ENCODE results near the gene COG5. TPM values are rescaled to one million over a fixed set of nuclear protein-coding genes. Genes with fewer than 3 reads are reported as not detected.

Gene COG5
- total RNA-seq, 1 donor from 2014 or later: 29.5 TPM

DNA sequence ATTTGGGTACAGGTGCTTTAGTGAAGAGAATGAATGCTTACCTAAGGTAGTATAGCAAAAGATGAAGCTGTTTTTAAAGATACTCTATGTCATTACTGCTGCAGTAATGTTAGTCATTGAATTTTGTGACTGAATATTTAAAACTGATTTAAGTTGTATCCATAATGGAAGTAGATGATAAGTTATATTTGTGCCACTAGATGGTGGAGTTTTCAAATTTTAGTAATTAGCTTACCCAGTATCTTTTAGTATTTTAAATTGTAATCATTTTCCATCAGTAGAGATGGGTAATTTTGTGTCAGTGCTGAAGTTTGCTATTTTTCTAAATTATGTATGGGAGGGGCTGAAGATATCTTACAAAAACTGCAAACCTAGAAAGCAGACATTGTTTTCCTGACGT, 369.7 kb downstream of the COG5 start:
- H3K27ac Mint-ChIP-seq (ENCODE audit: unreplicated experiment): no peak overlapping the region
- H3K36me3 Mint-ChIP-seq (ENCODE audit: unreplicated experiment): no peaks in the 10 kb centered on the region
- H3K9me3 Mint-ChIP-seq (ENCODE audit: unreplicated experiment): no peaks in the 10 kb centered on the region
- no peak overlapping the region for H3K4me3 Mint-ChIP-seq (ENCODE audit: unreplicated experiment)
- H3K4me1 Mint-ChIP-seq (ENCODE audit: low read depth, unreplicated experiment): no peaks in the 10 kb centered on the region
- H3K27me3 Mint-ChIP-seq (ENCODE audit: unreplicated experiment): no peaks in the 10 kb centered on the region
- DNase-seq: no peak
- TF ChIP-seq, protein P1, sequence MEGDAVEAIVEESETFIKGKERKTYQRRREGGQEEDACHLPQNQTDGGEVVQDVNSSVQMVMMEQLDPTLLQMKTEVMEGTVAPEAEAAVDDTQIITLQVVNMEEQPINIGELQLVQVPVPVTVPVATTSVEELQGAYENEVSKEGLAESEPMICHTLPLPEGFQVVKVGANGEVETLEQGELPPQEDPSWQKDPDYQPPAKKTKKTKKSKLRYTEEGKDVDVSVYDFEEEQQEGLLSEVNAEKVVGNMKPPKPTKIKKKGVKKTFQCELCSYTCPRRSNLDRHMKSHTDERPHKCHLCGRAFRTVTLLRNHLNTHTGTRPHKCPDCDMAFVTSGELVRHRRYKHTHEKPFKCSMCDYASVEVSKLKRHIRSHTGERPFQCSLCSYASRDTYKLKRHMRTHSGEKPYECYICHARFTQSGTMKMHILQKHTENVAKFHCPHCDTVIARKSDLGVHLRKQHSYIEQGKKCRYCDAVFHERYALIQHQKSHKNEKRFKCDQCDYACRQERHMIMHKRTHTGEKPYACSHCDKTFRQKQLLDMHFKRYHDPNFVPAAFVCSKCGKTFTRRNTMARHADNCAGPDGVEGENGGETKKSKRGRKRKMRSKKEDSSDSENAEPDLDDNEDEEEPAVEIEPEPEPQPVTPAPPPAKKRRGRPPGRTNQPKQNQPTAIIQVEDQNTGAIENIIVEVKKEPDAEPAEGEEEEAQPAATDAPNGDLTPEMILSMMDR (IDR thresholded peaks at IDR 0.05; ENCODE audit: partially characterized antibody, unreplicated experiment): peak; percentile 6

DNA sequence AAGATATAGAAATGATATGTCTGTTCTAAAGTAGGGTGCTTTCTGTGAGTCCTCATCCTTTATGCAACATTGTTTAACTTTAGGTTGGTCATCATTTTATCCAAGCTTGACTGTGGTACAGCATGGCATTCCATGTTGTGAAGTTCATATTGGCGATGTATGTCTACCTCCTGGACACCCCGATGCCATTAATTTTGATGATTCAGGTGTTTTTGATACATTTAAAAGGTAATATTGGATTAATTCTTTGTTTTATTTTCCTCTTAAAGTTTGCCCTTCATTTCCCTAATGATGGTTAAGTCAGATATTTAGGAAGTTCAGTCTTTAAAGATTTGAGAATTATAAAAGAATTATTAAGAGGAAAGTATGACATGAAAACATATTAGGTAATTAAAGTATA, 373.6 kb downstream of the COG5 start:
- no peaks in the 10 kb centered on the region for H3K36me3 Mint-ChIP-seq (ENCODE audit: unreplicated experiment)
- H3K4me3 Mint-ChIP-seq (ENCODE audit: unreplicated experiment): no peak overlapping the region
- H3K9me3 Mint-ChIP-seq (ENCODE audit: unreplicated experiment): peaks cover 2% of the 10 kb centered on the region
- H3K27ac Mint-ChIP-seq (ENCODE audit: unreplicated experiment): no peak overlapping the region
- no peak for DNase-seq
- TF ChIP-seq, protein P1 (IDR thresholded peaks at IDR 0.05; ENCODE audit: partially characterized antibody, unreplicated experiment): no peak
- H3K27me3 Mint-ChIP-seq (ENCODE audit: unreplicated experiment): no peaks in the 10 kb centered on the region
- H3K4me1 Mint-ChIP-seq (ENCODE audit: low read depth, unreplicated experiment): no peaks in the 10 kb centered on the region

DNA sequence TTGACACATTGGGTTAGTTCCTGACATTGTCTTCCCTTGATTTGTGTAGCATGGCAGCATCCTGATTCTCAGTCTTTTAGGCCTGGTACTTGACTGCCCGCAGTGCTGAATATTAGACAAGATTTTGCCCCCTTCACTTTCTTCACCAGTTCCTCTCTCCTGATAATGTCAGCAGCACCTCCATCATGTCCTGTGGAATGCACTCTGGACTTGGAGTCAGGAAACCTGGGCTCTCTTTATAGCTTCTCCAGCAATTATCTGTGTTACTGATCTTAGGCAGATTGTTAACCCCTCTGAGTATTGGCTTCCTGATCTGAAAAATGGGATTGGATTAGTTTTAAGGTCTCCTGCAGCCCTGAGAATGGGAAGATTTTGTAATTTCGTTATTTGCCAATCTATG, 375.9 kb downstream of the COG5 start:
- Mint-ChIP-seq H3K27ac (ENCODE audit: unreplicated experiment) (no peak overlapping the region), H3K36me3 (ENCODE audit: unreplicated experiment) (no peaks in the 10 kb centered on the region)
- TF ChIP-seq, protein P1 (IDR thresholded peaks at IDR 0.05; ENCODE audit: partially characterized antibody, unreplicated experiment): no peak

DNA sequence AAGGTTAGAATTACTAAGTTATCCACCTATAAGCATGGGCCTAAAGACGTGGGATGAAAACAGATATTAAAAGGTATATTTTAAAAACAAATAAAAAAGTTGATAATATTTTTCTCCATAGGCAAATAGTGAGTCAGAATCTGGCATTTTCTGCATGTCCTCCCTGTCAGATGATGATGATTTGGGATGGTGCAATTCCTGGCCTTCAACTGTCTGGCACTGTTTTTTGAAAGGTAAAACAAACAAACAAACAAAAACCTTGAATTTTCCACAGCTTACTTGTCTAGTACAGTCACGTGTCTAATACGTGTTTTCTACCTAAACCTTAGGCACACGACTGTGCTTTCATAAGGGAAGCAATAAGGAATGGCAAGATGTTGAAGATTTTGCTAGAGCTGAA, 377.5 kb downstream of the COG5 start:
- TF ChIP-seq, protein P1 (IDR thresholded peaks at IDR 0.05; ENCODE audit: partially characterized antibody, unreplicated experiment): no peak
- peaks cover 2% of the 10 kb centered on the region for H3K9me3 Mint-ChIP-seq (ENCODE audit: unreplicated experiment)
- DNase-seq: no peak
- no peaks in the 10 kb centered on the region for H3K36me3 Mint-ChIP-seq (ENCODE audit: unreplicated experiment)
- no peak overlapping the region for H3K4me3 Mint-ChIP-seq (ENCODE audit: unreplicated experiment)
- no peak overlapping the region for H3K27ac Mint-ChIP-seq (ENCODE audit: unreplicated experiment)
- H3K4me1 Mint-ChIP-seq (ENCODE audit: low read depth, unreplicated experiment): no peaks in the 10 kb centered on the region
- H3K27me3 Mint-ChIP-seq (ENCODE audit: unreplicated experiment): no peaks in the 10 kb centered on the region

More for the DNA sequence above, 375.9 kb downstream of the COG5 start:
- Mint-ChIP-seq H3K9me3 (ENCODE audit: unreplicated experiment) (peaks cover 2% of the 10 kb centered on the region), H3K27me3 (ENCODE audit: unreplicated experiment) (no peaks in the 10 kb centered on the region), H3K4me3 (ENCODE audit: unreplicated experiment) (no peak overlapping the region), H3K4me1 (ENCODE audit: low read depth, unreplicated experiment) (no peaks in the 10 kb centered on the region)
- no peak for DNase-seq

DNA sequence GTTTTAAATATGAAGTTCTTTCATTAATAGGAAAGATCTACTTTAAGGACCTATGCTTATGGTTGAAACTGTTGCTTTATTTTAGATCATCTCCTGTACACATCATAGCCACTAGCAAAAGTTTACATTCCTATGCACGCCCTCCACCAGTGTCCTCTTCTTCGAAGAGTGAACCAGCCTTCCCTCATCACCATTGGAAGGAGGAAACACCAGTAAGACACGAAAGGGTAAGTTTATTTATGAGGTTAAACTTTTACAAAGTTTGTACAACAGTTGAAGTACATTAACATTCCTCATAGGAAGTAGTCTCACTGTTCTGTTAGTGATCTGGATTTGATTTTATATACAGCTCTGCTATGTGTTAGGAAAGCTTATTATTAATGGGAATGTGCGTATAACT, 378.0 kb downstream of the COG5 start:
- H3K9me3 Mint-ChIP-seq (ENCODE audit: unreplicated experiment): peaks cover 2% of the 10 kb centered on the region
- TF ChIP-seq, protein P1 (IDR thresholded peaks at IDR 0.05; ENCODE audit: partially characterized antibody, unreplicated experiment): no peak
- no peak for DNase-seq
- H3K4me1 Mint-ChIP-seq (ENCODE audit: low read depth, unreplicated experiment): no peaks in the 10 kb centered on the region
- H3K36me3 Mint-ChIP-seq (ENCODE audit: unreplicated experiment): no peaks in the 10 kb centered on the region
- H3K27ac Mint-ChIP-seq (ENCODE audit: unreplicated experiment): no peak overlapping the region
- H3K27me3 Mint-ChIP-seq (ENCODE audit: unreplicated experiment): no peaks in the 10 kb centered on the region
- no peak overlapping the region for H3K4me3 Mint-ChIP-seq (ENCODE audit: unreplicated experiment)
